ENCODE results near the gene TPM4. TPM values are rescaled to one million over a fixed set of nuclear protein-coding genes. Genes with fewer than 3 reads are reported as not detected.

TPM4 gene
- total RNA-seq, 2 experiments from 2014 or later = 491 to 493 TPM

- DNase-seq = no peak
- Mint-ChIP-seq H3K36me3 (no peaks in the 10 kb centered on the region), H3K4me3 (no peak overlapping the region)
Measured at GRCh38 chr19:16068696-16069259, 7.5 kb upstream of the TPM4 start.

GRCh38 chr19:16069813-16070365 is 6.4 kb upstream of the TPM4 start:
- CTCF ChIA-PET = interaction anchor here (1.0 to 6.7 kb wide), 8 partner anchors 8 to 115 kb away, joined by 3 to 62 read pairs (median 4); partner anchors contain the start of genes FAM32A and RAB8A
- no peak overlapping the region for H3K4me3 Mint-ChIP-seq
- H3K36me3 Mint-ChIP-seq = no peaks in the 10 kb centered on the region
- no peaks in the 10 kb centered on the region for H3K9me3 Mint-ChIP-seq (ENCODE audit: low read depth)
- no peaks in the 10 kb centered on the region for H3K27me3 Mint-ChIP-seq
- no peak overlapping the region for H3K27ac Mint-ChIP-seq
- ATAC-seq = no peak
- DNase-seq = no peak
- H3K4me1 Mint-ChIP-seq = peaks cover 43% of the 10 kb centered on the region

More at GRCh38 chr19:16068696-16069259, 7.5 kb upstream of the TPM4 start:
- no peak for ATAC-seq
- no peaks in the 10 kb centered on the region for H3K27me3 Mint-ChIP-seq
- H3K27ac Mint-ChIP-seq = no peak overlapping the region
- no peaks in the 10 kb centered on the region for H3K9me3 Mint-ChIP-seq (ENCODE audit: low read depth)
- peaks cover 35% of the 10 kb centered on the region for H3K4me1 Mint-ChIP-seq
- CTCF ChIA-PET = no interaction called here

GRCh38 chr19:16070366-16070990 is 5.8 kb upstream of the TPM4 start:
- no peaks in the 10 kb centered on the region for H3K9me3 Mint-ChIP-seq (ENCODE audit: low read depth)
- no peaks in the 10 kb centered on the region for H3K36me3 Mint-ChIP-seq
- ATAC-seq = peak; percentile 95
- peaks cover 49% of the 10 kb centered on the region for H3K4me1 Mint-ChIP-seq
- DNase-seq = peak; percentile 93
- no peak overlapping the region for H3K4me3 Mint-ChIP-seq
- H3K27me3 Mint-ChIP-seq = no peaks in the 10 kb centered on the region
- H3K27ac Mint-ChIP-seq = no peak overlapping the region
- CTCF ChIA-PET = interaction anchor here (1.0 to 6.7 kb wide), 9 partner anchors 8 to 114 kb away, joined by 3 to 62 read pairs (median 4); partner anchors contain the start of genes FAM32A and RAB8A

- no peaks in the 10 kb centered on the region for H3K27me3 Mint-ChIP-seq
- CTCF ChIA-PET = interaction anchor here (0.5 to 6.7 kb wide), 10 partner anchors 8 to 114 kb away, joined by 3 to 62 read pairs (median 4); partner anchors contain the start of genes FAM32A and RAB8A
- H3K9me3 Mint-ChIP-seq (ENCODE audit: low read depth) = no peaks in the 10 kb centered on the region
- H3K4me1 Mint-ChIP-seq = peaks cover 51% of the 10 kb centered on the region
- no peak overlapping the region for H3K4me3 Mint-ChIP-seq
- no peak overlapping the region for H3K27ac Mint-ChIP-seq
- DNase-seq (no peak), ATAC-seq (no peak)
- H3K36me3 Mint-ChIP-seq = no peaks in the 10 kb centered on the region
Measured at GRCh38 chr19:16071072-16071691, 5.1 kb upstream of the TPM4 start.

DNA sequence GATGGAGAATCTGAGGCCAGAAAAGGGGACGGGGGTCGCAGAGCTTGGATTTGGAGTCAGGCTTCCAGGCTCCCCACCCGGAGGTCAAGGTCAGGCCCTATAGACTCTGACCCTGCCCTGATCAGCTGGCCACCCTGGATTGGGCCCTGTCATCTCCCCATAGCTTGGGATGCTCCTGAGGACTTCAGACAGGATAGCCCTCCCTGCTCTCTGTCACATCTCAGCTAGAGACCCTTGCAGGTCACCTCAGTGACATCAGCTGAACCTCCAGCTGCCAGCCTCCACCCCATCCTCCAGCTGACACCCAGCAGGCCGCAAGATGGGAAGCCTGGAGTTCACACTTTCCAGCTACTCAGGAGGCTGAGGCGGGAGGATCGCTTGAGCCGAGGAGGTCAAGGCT is 2.8 kb upstream of the TPM4 start:
- H3K4me1 Mint-ChIP-seq = peaks cover 48% of the 10 kb centered on the region

GRCh38 chr19:16073988-16074387 is 2.3 kb upstream of the TPM4 start:
- ATAC-seq (no peak), DNase-seq (no peak)
- H3K27me3 Mint-ChIP-seq = no peaks in the 10 kb centered on the region
- H3K36me3 Mint-ChIP-seq = peaks cover 17% of the 10 kb centered on the region
- CTCF ChIA-PET = interaction anchor here (0.8 to 6.7 kb wide), 7 partner anchors 9 to 111 kb away, joined by 3 to 62 read pairs (median 5); partner anchors contain the start of gene FAM32A
- no peak overlapping the region for H3K4me3 Mint-ChIP-seq
- no peaks in the 10 kb centered on the region for H3K9me3 Mint-ChIP-seq (ENCODE audit: low read depth)
- peaks cover 51% of the 10 kb centered on the region for H3K4me1 Mint-ChIP-seq
- peak overlapping the region; percentile 80 for H3K27ac Mint-ChIP-seq

More for the DNA sequence above, 2.8 kb upstream of the TPM4 start:
- Mint-ChIP-seq H3K4me3 (no peak overlapping the region), H3K27me3 (no peaks in the 10 kb centered on the region), H3K9me3 (ENCODE audit: low read depth) (no peaks in the 10 kb centered on the region), H3K36me3 (peaks cover 12% of the 10 kb centered on the region), H3K27ac (peak overlapping the region; percentile 80)
- ATAC-seq (no peak), DNase-seq (no peak)
- CTCF ChIA-PET = interaction anchor here (0.7 to 6.7 kb wide), 8 partner anchors 9 to 112 kb away, joined by 3 to 62 read pairs (median 4); partner anchors contain the start of gene FAM32A

DNA sequence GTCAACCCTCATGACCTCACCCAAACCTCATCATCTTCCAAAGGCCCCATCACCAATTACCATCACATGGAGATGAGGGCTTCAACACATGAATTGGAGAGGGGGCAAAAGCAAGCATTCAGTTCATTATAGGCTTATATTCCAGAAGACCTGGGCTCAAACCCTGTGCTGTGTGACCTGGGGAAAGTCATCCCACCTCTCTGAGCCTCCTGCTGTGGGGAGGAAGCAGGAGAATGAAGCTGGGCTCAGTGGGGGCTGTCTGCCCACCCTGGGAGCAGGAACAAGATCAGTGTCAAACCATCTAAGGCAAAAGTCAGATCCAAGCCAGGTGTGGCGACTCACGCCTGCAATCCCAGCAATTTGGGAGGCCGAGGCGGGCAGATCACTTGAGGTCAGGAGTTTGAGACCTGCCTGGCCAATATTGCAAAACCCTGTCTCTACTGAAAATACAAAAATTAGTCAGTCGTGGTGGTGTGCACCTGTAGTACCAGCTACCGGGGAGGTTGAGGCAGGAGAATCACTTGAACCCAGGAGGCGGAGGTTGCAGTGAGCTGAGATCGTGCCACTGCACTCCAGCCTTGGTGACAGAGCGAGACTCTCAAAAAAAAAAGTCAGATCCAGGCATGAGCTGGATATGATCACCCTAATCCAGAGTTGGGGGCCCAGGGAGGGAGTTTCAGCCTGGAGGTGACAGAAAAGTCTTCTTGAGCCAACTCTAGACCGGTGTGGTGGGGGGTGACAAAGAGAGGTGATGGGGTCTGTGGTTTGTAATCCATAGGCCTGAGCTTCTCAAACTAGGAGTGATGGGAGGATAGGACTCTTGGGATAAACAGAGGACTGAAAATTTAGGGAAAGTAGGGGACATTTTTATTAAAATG is 1.6 kb upstream of the TPM4 start:
- peaks cover 56% of the 10 kb centered on the region for H3K4me1 Mint-ChIP-seq

GRCh38 chr19:16075430-16076153 is 703 bp upstream of the TPM4 start:
- DNase-seq (no peak), ATAC-seq (no peak)
- H3K4me3 Mint-ChIP-seq = peak overlapping the region; percentile 80
- peak overlapping the region; percentile 90 for H3K27ac Mint-ChIP-seq
- no peaks in the 10 kb centered on the region for H3K27me3 Mint-ChIP-seq
- peaks cover 64% of the 10 kb centered on the region for H3K4me1 Mint-ChIP-seq
- H3K36me3 Mint-ChIP-seq = peaks cover 30% of the 10 kb centered on the region
- CTCF ChIA-PET = interaction anchor here (0.6 to 6.7 kb wide), 13 partner anchors 9 to 109 kb away, joined by 3 to 62 read pairs (median 4); partner anchors contain the start of genes FAM32A, HSH2D and RAB8A
- H3K9me3 Mint-ChIP-seq (ENCODE audit: low read depth) = no peaks in the 10 kb centered on the region

More for the DNA sequence above, 1.6 kb upstream of the TPM4 start:
- peak overlapping the region; percentile 80 for H3K4me3 Mint-ChIP-seq
- H3K9me3 Mint-ChIP-seq (ENCODE audit: low read depth) = no peaks in the 10 kb centered on the region
- peak overlapping the region; percentile 90 for H3K27ac Mint-ChIP-seq
- DNase-seq (no peak), ATAC-seq (no peak)
- no peaks in the 10 kb centered on the region for H3K27me3 Mint-ChIP-seq
- H3K36me3 Mint-ChIP-seq = peaks cover 22% of the 10 kb centered on the region
- CTCF ChIA-PET = interaction anchor here (0.7 to 6.7 kb wide), 12 partner anchors 8 to 110 kb away, joined by 3 to 62 read pairs (median 4); partner anchors contain the start of genes FAM32A and RAB8A

DNA sequence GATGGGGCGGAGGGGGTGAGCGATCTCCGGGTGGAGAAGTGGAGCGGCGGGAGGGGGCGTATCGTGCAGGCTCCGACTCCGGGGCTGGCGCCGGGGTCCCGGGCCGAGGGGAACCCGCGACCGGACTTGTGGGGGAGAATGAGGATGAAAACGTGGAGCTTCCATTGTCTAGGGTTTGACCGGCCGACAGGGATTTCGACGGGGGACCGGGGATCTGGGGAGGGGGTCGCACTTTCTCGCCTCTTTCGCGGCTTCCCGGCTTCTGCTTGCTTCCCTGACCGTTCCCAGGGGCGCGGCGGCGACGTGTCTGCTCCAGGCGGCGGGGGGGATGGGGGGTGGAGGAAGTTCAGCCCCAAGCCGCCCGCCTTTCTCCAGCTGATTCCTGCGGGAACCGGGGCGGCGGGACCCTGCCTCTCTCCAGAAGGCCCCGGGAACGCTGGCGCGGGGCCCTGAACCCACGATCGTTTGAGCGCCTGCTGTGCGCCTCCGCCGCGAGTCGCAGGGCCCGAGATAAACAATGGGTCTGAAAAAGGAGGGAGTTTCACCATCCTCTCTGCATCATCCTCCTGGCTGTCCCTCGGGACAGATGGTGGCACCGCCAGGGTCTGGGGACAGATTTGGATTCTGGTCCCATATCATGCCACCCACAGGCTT is 790 bp downstream of the TPM4 start:
- peak; percentile 53 for DNase-seq
- H3K36me3 Mint-ChIP-seq = peaks cover 44% of the 10 kb centered on the region
- no peaks in the 10 kb centered on the region for H3K9me3 Mint-ChIP-seq (ENCODE audit: low read depth)
- CTCF ChIA-PET = interaction anchor here (0.8 to 6.7 kb wide), 13 partner anchors 9 to 108 kb away, joined by 3 to 62 read pairs (median 8); partner anchors contain the start of genes FAM32A, HSH2D and RAB8A
- peak overlapping the region; percentile 80 for H3K4me3 Mint-ChIP-seq
- no peaks in the 10 kb centered on the region for H3K27me3 Mint-ChIP-seq
- H3K4me1 Mint-ChIP-seq = peaks cover 70% of the 10 kb centered on the region
- no peak for ATAC-seq
- H3K27ac Mint-ChIP-seq = peak overlapping the region; percentile 98

DNA sequence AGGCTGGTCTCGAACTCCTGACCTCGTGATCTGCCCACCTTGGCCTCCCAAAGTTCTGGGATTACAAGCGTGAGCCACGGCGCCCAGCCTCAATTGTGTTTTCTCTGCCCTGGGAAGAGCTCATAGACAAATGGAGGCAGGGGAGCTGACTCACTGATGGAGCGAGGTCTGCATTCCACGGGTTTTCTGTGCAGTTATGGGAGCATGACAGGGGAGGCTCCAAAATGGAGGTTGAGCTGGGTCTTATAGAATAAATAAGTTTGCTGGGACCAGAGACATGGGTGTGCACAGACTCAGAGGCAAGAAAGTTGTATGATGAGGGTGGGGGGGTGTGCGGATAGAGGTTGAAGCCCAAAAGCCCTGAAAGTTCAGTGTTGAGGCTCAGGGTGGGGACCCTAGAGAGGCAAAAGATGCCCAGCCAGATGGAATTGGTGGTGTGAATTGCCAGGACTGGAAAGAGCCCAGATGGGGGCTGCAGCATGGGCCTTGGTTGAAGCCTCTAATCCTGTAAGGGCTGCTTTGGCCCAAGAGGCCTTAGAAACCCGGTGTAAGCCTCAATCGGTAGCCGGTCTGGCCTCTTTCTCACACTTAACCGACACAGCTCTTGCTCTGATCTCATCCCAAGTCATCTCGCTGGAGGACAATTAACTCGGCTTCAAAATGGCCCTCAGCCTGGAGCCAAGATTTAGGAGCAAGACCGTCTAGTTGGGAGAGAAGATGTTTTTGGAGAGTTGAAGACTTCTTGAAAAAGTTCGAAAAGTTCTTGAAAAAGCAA is 1.9 kb downstream of the TPM4 start:
- H3K27ac Mint-ChIP-seq = peak overlapping the region; percentile 98
- DNase-seq (peak; percentile 65), ATAC-seq (no peak)
- peak overlapping the region; percentile 80 for H3K4me3 Mint-ChIP-seq
- H3K27me3 Mint-ChIP-seq = no peaks in the 10 kb centered on the region
- H3K36me3 Mint-ChIP-seq = peaks cover 55% of the 10 kb centered on the region
- H3K4me1 Mint-ChIP-seq = peaks cover 70% of the 10 kb centered on the region
- no peaks in the 10 kb centered on the region for H3K9me3 Mint-ChIP-seq (ENCODE audit: low read depth)
- CTCF ChIA-PET = interaction anchor here (0.7 to 4.3 kb wide), 11 partner anchors 8 to 260 kb away, joined by 3 to 23 read pairs (median 4); partner anchors contain the start of genes FAM32A, HSH2D and RAB8A
